Measurements from ENCODE around the gene DGAT2L6. TPM values are rescaled to one million over a fixed set of nuclear protein-coding genes. Genes with fewer than 3 reads are reported as not detected.

The DGAT2L6 gene
- total and polyA plus RNA-seq, 2 experiments from 2014 or later = not detected

DNA sequence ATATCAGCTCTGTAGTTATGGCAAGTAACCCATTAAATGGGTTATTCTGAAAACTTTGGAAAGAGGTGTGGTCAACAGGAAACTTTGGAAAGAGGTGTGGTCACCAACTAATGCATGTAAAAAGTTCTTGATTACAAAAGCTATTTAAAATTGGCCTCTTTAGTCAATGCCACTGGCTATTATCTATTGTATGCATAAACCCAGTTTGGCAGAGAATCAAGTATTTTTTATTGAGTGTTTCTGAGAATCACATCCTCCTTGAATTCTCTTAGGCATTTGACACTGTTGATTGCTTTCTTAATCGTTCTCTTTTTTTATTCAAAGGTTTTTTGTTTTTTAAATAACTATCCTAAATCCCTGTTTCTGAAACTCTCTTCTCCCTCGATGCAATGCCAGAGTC is 75.2 kb downstream of the DGAT2L6 start:
- Histone ChIP-seq H4K20me1 (ENCODE audit: insufficient read depth, poor library complexity, severe bottlenecking) (no peaks in the 10 kb centered on the region), H3K27me3 (no peaks in the 10 kb centered on the region), H3K36me3 (replicated peaks; ENCODE audit: insufficient read depth, low read depth) (no peaks in the 10 kb centered on the region), H3K9me3 (ENCODE audit: low read depth) (no peaks in the 10 kb centered on the region), H3K4me3 (no peak overlapping the region), H3K9me2 (replicated peaks; ENCODE audit: insufficient read depth) (no peaks in the 10 kb centered on the region), H2AFZ (no peak overlapping the region), H3K4me2 (no peak overlapping the region), H3K27ac (peak overlapping the region; percentile 90), H3K79me2 (no peaks in the 10 kb centered on the region), H3K4me1 (ENCODE audit: insufficient read depth) (peaks cover 12% of the 10 kb centered on the region)
- 75% methylated on average over 2 of the region's 2 CpGs for WGBS (ENCODE audit: low lambda C conversion rate, missing lambda C conversion rate)
- no peak for DNase-seq (ENCODE audit: low spot score)
- TF ChIP-seq, protein P1, sequence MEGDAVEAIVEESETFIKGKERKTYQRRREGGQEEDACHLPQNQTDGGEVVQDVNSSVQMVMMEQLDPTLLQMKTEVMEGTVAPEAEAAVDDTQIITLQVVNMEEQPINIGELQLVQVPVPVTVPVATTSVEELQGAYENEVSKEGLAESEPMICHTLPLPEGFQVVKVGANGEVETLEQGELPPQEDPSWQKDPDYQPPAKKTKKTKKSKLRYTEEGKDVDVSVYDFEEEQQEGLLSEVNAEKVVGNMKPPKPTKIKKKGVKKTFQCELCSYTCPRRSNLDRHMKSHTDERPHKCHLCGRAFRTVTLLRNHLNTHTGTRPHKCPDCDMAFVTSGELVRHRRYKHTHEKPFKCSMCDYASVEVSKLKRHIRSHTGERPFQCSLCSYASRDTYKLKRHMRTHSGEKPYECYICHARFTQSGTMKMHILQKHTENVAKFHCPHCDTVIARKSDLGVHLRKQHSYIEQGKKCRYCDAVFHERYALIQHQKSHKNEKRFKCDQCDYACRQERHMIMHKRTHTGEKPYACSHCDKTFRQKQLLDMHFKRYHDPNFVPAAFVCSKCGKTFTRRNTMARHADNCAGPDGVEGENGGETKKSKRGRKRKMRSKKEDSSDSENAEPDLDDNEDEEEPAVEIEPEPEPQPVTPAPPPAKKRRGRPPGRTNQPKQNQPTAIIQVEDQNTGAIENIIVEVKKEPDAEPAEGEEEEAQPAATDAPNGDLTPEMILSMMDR (IDR thresholded peaks at IDR 0.05; ENCODE audit: poor library complexity) = no peak
- no peak for TF ChIP-seq EZH2 (IDR thresholded peaks at IDR 0.05; ENCODE audit: borderline replicate concordance)
- TF ChIP-seq EZH2phosphoT487 (IDR thresholded peaks at IDR 0.05; ENCODE audit: low read depth, severe bottlenecking, unreplicated experiment) = no peak

DNA sequence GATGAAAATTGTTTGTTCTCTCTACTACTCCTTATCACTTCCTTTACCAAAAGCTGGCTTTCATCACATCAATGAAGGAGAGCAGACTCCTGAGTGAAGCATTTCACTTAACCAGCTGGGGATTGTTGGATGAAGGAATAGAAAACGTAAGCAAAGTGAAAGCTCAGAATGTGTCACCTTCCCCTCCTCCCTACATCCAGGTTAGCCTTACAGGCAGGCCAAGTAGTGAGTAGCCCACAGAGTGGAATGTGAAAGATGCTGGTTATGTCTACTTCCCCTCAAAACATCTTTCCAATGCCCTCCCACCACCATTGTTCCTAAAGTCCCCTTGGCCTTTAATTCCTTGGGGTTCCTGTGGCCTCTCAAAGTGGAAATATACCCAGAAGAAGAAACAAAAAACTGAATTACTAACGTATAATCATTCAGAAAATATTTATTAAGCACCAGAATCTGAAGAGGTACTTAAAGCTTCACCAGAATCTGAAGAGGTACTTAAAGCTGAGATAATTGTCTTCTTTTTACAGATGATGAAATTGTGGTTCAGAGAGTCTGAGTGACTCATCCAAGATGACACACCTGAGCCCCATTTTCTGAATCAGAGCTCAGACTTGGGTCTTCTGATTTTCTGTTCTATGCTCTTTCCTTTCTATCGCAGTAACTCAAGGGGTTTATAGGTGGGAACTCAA is 76.2 kb downstream of the DGAT2L6 start:
- H2AFZ ChIP-seq = no peak overlapping the region
- H3K79me2 ChIP-seq = no peaks in the 10 kb centered on the region
- H3K27me3 ChIP-seq = no peaks in the 10 kb centered on the region
- no peaks in the 10 kb centered on the region for H3K36me3 ChIP-seq (replicated peaks; ENCODE audit: insufficient read depth, low read depth)
- H3K27ac ChIP-seq = peak overlapping the region; percentile 90
- H3K4me2 ChIP-seq = no peak overlapping the region
- no peak overlapping the region for H3K4me3 ChIP-seq
- no peak for DNase-seq (ENCODE audit: low spot score)
- no peaks in the 10 kb centered on the region for H3K9me3 ChIP-seq (ENCODE audit: low read depth)
- TF ChIP-seq EZH2 (IDR thresholded peaks at IDR 0.05; ENCODE audit: borderline replicate concordance) = no peak
- TF ChIP-seq, protein P1 (IDR thresholded peaks at IDR 0.05; ENCODE audit: poor library complexity) = no peak
- no peak for TF ChIP-seq EZH2phosphoT487 (IDR thresholded peaks at IDR 0.05; ENCODE audit: low read depth, severe bottlenecking, unreplicated experiment)
- no peaks in the 10 kb centered on the region for H4K20me1 ChIP-seq (ENCODE audit: insufficient read depth, poor library complexity, severe bottlenecking)
- peaks cover 12% of the 10 kb centered on the region for H3K4me1 ChIP-seq (ENCODE audit: insufficient read depth)
- 64% methylated on average over 3 of the region's 3 CpGs for WGBS (ENCODE audit: low lambda C conversion rate, missing lambda C conversion rate)
- H3K9me2 ChIP-seq (replicated peaks; ENCODE audit: insufficient read depth) = no peaks in the 10 kb centered on the region

DNA sequence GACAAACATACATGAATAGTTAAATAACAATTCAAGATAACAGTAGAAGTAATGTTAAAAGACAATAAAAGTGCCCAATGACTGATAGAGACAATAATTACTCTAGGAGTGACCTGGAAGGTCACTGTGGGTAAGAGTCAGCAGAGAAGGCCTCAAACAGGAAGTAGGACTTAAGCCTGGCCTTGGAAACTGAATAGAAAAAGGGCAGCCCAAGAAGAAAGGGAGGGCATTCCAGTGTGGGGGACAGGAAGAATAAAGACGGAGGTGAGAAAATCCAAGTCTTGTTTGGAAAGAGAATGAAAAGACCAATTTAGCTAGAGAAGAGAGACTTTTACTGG is 76.7 kb downstream of the DGAT2L6 start:
- WGBS (ENCODE audit: low lambda C conversion rate, missing lambda C conversion rate) = 50% methylated on average over 1 of the region's 1 CpG
- no peaks in the 10 kb centered on the region for H4K20me1 ChIP-seq (ENCODE audit: insufficient read depth, poor library complexity, severe bottlenecking)
- no peak overlapping the region for H2AFZ ChIP-seq
- no peaks in the 10 kb centered on the region for H3K27me3 ChIP-seq
- H3K4me1 ChIP-seq (ENCODE audit: insufficient read depth) = peaks cover 12% of the 10 kb centered on the region
- H3K27ac ChIP-seq = peak overlapping the region; percentile 90
- no peaks in the 10 kb centered on the region for H3K36me3 ChIP-seq (replicated peaks; ENCODE audit: insufficient read depth, low read depth)
- no peak overlapping the region for H3K4me2 ChIP-seq
- no peaks in the 10 kb centered on the region for H3K9me2 ChIP-seq (replicated peaks; ENCODE audit: insufficient read depth)
- no peaks in the 10 kb centered on the region for H3K79me2 ChIP-seq
- H3K9me3 ChIP-seq (ENCODE audit: low read depth) = no peaks in the 10 kb centered on the region
- no peak for DNase-seq (ENCODE audit: low spot score)
- TF ChIP-seq EZH2phosphoT487 (IDR thresholded peaks at IDR 0.05; ENCODE audit: low read depth, severe bottlenecking, unreplicated experiment) = no peak
- TF ChIP-seq EZH2 (IDR thresholded peaks at IDR 0.05; ENCODE audit: borderline replicate concordance) = no peak
- TF ChIP-seq, protein P1 (IDR thresholded peaks at IDR 0.05; ENCODE audit: poor library complexity) = no peak
- H3K4me3 ChIP-seq = no peak overlapping the region
